WTC11 (cell line): ENCODE results near the gene AQP3.

Experiments
- RELA ChIP-seq: sonication (generic); formaldehyde crosslinking; IDR thresholded peaks from 2 replicates; pipeline ENCODE4 v1.8.1; 2022; ENCODE audit warnings: missing genetic modification reagents, mild to moderate bottlenecking, borderline replicate concordance
- TF ChIP-seq, protein P1 (sequence below): fragments of 200-600 bp; IDR thresholded peaks from 2 replicates; pipeline ENCODE4 v1.8.0; 2022; ENCODE audit warnings: antibody characterized with exemption

DNA sequence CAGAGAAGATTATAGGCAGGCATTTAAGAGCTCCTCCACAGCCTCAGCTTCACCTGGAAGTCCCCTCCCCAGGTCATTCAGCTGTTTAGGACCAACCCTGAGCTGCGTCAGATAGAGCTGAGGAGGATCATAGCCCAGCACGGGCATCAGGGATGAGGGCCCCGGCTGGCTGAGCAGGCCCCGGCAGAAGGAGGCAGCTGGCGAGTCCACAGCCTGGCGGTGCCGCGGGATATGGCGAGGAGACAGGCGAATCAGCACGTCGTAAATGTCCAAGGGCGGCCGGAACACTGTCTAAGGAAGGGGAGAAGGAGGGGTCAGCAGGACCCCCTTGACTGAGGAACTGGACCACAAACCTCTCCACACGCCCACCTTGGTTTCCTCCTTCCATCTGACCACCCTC, 15.8 kb upstream of the AQP3 start:
- TF ChIP-seq, protein P1, sequence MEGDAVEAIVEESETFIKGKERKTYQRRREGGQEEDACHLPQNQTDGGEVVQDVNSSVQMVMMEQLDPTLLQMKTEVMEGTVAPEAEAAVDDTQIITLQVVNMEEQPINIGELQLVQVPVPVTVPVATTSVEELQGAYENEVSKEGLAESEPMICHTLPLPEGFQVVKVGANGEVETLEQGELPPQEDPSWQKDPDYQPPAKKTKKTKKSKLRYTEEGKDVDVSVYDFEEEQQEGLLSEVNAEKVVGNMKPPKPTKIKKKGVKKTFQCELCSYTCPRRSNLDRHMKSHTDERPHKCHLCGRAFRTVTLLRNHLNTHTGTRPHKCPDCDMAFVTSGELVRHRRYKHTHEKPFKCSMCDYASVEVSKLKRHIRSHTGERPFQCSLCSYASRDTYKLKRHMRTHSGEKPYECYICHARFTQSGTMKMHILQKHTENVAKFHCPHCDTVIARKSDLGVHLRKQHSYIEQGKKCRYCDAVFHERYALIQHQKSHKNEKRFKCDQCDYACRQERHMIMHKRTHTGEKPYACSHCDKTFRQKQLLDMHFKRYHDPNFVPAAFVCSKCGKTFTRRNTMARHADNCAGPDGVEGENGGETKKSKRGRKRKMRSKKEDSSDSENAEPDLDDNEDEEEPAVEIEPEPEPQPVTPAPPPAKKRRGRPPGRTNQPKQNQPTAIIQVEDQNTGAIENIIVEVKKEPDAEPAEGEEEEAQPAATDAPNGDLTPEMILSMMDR: no peak
- no peak for TF ChIP-seq RELA (CRISPR knock-in tag)
